ENCODE results near the gene ST14.

ST14 gene

DNA sequence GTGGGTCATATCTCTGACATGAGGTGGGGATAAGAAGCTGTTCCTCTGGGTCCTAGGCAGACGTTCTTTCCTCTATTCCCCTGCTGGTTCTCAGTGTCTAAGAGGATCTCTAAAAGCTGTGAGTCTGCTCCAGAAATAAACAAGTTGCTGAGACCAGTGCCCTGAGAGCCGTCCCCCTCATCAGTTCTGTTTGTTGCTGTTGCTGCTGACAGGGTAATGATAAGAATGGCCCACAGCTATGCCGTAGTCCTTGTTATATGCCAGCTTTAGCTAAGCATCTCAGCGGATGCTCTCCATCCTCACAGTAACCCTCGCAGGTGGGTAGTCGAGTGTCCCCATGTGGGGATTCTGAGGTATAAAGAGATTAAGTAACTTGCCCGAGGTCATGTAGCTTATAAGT is 23.5 kb upstream of the ST14 start:
- DNase-seq (ENCODE audit: low spot score) = no peak

DNA sequence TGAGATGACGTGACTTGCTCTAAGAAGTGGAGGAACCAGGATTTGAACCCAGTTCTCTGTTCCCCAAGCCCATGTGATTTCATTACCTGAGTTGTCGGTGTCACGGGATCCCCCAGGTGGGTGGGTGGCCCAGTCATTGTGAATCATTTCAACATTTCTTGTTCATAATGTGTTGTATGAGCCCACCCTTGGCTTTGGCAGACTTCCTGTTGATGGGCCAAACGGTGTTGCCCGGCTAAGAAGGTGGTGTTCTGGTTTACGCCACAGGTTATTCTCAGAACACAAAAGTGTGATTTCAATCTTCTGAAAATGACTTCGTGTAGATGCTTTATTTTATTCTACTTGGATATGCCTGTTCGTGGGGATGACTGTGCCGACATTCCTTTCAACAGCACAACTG is 21.6 kb upstream of the ST14 start:
- DNase-seq (ENCODE audit: low spot score) = no peak

DNA sequence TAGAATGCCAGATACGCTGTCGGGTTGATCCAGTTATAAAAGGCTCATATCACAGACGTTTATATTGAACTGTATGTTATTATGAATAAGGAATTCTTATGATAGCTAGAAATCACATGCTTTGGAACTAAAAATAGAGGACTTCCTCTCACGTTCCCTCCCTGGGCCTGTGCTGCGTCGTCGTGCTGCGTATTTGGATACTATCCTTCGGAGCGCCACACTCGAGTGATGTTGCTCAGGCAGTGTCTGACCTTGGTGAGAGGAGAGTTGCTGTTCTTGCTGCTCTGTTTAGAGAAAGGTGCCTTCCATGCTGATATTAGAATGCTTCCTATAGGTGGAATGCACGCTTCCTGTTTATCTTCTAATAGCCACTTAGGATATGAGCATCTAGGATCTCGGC is 20.2 kb upstream of the ST14 start:
- no peak for DNase-seq (ENCODE audit: low spot score)

DNA sequence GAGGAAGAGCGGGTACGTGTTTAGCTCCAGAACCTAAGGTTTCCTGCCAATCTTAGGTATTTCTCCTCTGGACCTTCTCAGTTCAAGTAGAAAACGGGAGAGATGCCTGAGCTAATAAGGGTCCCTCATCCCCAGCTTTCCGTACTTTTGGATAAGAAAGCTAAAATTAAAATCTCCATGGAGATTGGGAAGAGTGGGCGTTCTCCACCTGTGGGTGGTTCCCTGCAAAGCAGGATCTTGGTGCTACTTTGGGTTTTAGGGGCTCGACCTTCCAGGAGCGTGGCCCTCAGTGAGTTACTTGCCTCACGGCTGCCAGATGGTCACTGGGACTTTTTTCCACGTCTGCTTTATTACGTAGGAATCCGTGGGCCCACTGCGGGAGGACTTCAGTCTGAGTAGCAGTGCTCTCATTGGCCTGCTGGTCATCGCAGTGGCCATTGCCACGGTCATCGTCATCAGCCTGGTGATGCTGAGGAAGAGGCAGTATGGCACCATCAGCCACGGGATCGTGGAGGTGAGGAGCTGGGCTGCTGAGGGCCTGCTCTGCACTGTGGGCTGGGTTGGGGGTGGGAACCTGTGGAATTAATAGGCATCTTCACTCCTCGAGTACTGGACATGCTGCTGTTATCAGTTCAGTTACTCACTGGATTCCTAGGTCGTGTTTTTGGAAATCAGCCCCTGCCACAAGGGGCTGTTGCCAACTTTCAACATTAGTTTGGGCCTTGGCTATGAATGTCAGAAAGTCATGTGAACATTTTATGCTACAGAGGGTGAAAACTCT is 17.8 kb upstream of the ST14 start:
- DNase-seq (ENCODE audit: low spot score) = no peak

DNA sequence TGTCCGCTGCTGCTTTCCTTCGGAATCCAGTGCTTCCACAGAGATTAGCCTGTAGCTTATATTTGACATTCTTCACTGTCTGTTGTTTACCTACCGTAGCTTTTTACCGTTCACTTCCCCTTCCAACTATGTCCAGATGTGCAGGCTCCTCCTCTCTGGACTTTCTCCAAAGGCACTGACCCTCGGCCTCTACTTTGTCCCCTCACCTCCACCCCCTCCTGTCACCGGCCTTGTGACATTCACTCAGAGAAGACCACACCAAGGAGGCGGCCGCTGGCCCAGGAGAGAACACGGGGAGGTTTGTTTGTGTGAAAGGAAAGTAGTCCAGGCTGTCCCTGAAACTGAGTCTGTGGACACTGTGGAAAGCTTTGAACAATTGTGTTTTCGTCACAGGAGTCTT is 15.4 kb upstream of the ST14 start:
- no peak for DNase-seq (ENCODE audit: low spot score)

DNA sequence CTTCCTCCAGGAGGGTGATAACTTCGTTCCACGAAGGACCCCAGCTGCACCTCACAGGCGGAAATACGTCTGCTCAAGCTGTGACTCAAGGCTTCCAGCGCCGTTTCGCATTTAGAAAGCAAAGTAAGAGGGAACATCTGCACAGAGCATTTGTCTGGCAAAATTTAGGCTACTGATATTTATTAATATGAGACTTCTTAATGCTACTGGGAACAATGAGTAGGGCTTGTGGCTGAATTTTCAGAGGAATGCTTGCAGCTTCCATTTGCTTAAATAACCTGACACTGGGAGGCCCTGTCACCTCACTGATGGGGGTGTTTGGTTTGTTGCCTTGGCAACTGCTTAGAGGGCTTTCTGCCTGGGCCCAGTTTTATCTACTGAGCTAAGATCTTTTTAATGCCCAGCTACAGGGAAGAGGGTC is 14.7 kb upstream of the ST14 start:
- no peak for DNase-seq (ENCODE audit: low spot score)

DNA sequence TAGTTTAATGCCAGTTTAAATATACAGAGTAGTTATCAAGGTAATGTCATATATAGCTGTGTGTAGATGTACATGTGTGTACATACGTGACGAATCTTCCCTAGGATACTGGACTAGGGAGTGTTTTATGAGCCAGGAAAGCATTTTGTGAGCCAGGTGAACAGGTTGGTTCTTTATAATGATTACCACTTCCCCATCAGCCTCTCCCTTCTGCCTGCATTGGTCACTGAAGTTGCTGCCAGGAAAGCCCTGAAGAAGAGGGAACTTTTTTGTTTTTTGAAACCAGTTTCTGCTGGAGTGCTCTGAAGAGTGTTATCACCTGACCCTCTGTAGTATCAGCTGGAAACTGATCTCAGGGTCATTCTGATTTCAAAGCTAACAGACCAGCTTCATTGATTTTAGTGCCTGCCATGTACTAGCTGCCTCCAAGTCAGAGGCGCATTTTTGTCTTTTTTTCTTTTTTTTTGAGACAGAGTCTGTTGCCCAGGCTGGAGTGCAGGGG is 14.2 kb upstream of the ST14 start:
- no peak for DNase-seq (ENCODE audit: low spot score)

DNA sequence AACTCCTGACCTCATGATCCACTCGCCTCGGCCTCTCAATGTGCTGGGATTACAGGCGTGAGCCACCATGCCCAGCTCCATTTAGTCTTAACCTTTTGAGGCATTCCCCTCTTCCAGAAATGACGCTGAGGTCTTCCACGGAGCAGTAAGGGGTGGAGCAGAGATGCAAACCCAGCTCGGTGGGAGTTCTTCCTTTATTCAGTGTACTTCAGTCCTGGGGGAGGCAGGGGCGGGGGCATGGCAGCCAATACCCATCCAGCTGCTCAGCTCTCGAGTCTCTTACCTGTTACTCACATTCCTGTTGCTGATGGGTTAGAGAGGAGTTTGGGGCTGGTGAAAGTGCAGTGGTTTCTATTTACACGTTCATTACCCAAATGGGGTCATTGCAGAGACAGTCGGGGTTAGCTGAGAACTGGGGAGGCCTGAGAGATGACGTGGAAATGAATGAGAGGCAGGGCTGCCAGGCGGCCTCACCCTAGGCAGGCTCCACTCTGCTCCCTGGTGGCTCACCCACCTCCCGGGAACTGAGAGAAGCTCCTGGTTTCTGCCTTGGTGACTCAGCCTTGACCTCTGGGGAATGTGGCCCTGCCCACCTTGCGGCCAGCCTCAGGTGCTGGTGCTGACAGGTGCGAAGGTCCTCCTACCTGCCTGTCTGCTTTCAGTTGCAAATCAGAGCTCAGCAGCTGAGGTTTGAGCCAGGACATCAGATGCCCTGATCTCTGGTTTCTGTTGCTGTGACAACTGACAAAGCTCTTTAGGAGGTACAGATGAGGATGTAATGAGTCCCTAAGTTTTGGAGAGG is 13.4 kb upstream of the ST14 start:
- DNase-seq (ENCODE audit: low spot score) = no peak

DNA sequence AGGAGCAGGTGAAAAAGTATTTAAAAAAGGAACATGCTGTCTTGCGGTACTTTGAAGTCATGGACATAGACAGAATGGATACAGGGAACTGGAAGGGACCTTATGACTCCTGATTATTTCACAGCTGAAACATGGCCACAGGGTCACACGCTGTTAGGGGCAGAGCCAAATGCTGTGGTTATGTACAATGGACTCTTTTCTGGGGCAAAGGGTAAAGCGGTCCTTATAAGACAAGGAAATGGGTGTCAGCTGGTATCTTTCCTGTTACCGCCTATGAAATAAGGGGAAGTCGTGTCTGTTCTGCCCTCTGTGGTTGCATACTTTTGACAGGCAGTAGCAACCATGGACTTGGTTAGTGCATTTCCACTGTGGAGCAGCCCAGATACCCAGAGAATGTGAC is 12.8 kb upstream of the ST14 start:
- DNase-seq (ENCODE audit: low spot score) = no peak

DNA sequence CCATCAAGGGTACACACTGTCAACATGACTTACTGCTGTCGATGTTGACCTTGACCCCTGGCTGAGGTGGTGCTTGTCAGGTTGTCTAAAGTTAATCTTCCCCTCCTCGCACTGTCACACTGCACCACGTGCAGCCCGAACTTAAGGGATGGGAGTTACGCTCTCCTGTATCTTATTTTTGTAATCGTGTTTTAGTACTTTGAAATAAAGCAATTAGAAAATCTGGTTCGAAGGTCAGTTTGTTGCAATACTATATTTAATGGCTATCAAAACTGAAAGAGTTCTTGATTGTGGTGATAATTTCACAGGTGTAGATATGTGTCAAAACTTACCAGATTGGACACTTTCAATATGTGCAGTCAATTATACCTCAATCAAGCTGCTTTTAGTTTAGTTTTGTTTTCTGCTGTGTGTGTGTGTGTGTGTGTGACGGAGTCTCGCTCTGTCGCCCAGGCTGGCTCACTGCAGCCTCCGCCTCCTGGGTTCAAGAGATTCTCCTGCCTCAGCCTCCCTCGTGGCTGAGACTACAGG is 10.7 kb upstream of the ST14 start:
- no peak for DNase-seq (ENCODE audit: low spot score)

DNA sequence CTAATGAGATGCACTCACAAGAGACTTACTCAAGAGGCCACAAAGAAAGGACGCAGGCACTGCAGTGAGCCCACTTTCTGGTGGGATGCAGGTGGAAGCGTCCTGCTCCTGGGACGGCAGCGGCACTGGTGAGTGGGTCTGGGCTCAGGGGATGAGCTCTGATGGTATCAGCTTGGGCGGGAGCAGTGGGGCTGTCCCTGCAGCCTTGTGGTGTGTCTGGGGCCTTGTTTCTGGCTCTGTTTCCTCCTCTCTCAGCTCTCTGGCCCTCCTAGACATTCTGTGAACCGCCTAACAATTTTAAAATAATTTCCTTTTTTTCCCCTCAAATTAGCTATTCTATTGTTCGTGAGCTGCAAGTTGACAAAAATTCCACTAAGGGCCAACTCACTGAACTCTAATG is 8.8 kb upstream of the ST14 start:
- DNase-seq (ENCODE audit: low spot score) = no peak

DNA sequence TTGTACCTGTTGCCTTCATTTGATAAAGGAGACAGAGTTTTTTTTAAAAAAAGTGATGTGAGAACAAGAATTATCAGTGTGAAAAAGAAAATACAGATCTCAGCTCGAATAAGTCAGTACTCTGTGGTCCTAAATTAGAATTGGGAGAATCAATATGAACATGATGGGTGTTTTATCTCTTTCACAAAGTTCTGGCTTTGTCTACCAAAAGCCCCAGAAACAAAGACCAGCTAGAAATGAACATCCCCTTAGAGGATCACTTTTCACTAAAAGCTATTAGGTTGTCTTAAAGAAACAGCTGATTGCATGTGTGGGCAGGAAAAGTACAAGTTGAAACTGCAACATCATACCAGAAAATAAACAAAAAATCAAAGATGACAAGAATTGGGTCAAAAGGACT is 8.4 kb upstream of the ST14 start:
- no peak for DNase-seq (ENCODE audit: low spot score)

DNA sequence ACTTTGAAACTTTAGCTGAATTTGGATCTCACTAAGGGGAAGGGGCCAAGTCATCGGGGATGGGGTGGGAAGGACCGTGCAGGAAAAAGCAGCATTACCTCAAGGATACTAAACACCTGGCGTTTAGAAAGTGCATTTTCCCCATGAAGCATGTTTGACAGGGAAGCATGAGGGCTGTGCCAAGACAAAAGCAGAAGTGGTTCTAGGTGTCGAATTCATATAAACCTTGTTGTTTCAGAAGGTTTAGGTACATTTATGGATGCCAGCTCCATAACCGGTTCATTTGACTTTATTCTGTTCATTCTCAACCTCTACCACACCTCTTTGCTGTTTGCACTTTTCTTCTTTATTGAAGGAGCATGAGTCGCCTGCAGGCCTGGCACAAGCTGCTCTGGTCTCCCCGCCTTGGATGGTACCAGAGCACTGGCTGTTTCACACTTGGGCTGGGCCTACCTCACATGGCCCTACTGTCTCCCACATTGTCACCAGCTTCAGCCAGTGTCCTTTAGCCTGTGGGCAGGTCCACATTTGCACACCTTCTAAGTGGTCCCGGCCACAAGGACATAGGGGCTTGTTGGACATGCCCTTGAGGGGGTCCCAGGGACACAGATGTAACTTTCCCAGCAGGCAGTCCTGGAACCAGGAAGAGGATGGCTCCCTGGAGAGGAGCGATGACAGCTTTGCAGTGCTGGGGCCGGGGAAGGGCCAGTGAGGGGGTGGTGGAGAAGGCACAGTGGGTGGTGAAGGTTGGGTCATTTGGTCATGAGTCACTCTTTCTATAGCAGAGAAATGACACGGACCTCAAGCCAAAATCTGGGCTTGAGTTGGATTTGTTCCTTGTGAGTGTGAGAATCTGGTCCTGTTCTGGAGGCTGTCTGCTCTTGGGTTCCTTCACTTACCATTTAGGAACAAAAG is 3.2 kb upstream of the ST14 start:
- DNase-seq (ENCODE audit: low spot score) = no peak

DNA sequence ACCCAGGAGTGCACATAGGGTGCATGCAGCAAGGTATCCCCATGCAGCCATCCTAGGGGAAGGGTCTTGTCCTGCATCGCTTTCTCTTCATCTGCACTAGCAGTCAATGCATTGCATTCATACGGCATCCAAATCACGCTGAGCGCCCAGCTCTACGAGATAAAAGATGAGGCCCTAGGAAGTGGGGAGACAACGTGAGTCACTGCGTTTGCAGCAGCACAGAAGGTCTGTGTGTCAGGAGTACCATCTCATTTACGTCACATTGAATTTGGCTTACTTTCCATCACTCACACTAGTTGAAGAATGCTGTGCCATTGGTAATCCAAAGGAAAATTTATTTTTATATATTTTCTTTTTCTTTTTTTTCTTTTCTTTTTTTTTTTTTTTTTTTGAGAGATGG is 2.5 kb upstream of the ST14 start:
- DNase-seq (ENCODE audit: low spot score) = no peak

DNA sequence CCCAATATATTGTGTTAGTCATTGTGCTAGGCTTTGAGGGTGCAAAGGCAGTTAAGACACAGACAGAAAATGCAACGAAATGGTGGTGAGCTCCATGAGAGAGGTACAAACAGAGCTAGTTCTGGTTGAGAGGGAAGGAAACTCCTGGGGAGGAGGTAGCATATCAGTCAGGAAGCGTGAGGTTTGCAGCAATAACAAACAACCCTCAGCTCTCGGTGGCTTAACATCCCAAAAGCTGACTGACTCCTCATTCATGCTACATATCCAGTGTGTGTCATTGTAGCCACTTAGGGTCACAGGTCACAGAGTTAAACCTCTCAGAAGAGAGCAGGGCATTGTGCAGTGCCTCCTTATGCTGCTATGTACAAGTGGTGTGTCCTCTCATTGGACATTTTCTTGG is 1.7 kb upstream of the ST14 start:
- DNase-seq (ENCODE audit: low spot score) = no peak

DNA sequence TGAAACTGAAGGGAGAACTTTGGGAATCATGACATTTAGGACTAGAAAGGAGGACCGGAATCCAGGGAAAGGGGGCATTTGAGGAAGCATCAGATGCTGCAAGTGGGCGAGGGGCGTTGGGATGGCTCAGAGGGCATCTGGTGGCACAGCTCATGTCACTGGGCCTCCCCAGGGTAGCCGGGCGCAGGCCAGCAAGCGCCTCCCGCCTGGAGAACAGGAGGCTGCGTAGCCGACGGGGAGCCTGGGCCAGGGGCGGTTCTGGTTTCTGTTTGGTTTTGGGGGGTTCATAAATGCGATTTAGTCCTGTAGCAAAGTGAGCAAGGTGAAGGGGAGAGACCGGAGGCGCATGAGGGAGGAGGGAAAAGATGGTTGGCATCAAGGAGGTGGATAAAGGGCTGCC is 443 bp upstream of the ST14 start:
- no peak for DNase-seq (ENCODE audit: low spot score)

DNA sequence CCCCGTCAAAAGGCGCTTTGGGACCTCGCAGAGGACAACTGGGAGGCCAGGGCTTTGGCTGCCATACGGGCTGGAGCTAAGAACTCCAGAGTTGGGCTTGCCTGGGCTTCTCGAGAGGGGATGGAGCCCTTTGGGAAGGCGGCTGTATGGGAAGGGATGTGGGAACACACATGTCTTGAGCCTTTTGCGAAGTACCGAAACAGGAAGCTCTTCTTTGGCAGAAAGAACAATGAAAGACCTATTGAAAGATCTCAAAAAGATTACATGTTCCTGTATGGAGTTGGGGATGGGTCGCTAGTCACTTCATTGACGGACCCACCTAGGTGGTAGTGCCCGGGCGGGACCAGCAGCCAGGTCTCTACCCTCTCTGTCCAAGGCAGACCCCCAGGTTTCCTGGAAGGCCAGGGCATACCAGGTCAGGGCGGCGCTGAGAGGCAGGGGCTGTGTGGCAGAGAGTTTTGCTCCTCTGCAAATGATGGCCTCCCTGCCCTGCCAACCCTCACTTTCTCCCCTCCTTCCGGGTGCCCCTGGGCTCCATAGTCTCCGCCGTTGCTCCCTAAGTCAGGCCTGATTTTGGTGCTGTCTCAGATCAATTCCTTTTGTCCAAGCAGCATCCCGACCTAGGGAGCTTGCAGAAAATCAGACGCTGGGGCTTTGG is 1.0 kb downstream of the ST14 start:
- DNase-seq (ENCODE audit: low spot score) = no peak

DNA sequence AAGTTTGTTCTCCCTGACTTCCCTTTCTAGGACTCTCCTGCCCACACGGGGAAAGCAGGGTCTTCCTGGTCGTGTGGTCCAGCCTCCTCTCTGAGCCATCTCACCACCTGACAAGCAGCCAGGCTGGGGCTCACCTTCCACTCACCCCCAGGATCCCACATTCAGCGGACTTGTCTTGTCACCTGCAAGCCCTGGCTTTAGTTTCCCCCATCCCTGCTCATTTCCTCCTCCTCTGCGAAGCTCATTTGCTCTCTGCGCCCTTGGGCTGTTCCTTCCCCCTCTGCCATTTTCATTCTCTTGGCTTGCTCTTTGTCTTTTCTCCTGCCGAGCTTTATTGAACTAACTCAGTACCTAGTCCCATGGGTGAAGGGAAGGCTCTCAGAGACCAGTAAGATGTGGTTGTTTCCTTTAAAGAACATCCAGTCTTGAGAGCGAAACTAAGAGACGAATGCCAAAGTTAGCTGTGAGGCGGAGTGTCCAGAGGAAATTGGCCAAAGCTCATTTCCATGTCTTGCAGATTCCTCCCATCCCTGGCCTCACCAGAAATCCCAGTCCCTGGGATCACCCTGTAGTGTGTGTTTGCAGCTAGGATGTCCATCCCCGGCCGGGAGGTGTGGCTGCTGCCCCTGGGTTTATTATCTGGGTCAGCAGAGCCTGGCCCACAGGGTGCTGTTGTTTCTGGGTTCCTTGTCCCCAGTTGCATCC is 2.0 kb downstream of the ST14 start:
- no peak for DNase-seq (ENCODE audit: low spot score)

DNA sequence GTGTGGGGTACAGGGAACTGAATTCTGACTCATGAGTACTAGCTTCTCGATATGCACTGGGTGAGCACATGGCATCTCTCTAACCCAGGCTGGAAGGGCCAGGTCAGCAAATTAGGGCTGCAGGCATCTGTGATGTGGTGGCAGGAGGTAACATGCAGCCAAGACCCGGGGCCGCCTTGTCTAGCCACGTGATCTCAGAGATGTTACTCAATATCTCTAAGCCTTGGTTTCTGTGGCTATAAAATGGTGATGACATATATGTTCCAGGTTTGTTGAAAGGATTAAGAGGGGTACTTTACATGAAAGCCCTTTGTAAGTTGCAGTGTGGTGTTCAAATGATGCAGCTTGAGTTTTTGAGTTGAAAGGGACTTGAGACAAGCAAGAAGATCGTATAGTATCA is 3.2 kb downstream of the ST14 start:
- DNase-seq (ENCODE audit: low spot score) = no peak

All from SK-N-DZ (cell line).